B cell (primary cell): ENCODE measurements around the gene C3.

Experiments
- CTCF ChIP-seq: fragments of 200-600 bp; IDR thresholded peaks from one replicate; pipeline ENCODE4 v1.8.0; 2022; ENCODE audit warnings: antibody characterized with exemption, mild to moderate bottlenecking
- EZH2 ChIP-seq: IDR thresholded peaks from 2 replicates; pipeline ENCODE4 v1.6.1; 2012; ENCODE audit warnings: borderline replicate concordance, low read depth, mild to moderate bottlenecking, moderate library complexity, low read length; ENCODE audit not compliant: insufficient read depth, poor library complexity, severe bottlenecking

GRCh38 chr19:6683971-6684370 lies 36.5 kb downstream of the C3 start:
- TF ChIP-seq EZH2 (no peak), CTCF (no peak)
